Breast epithelium (tissue), 3 donors: Measurements from ENCODE around the gene ACR.

Source experiments
- POLR2A ChIP-seq: fragments of 450-650 bp; IDR thresholded peaks from one replicate; pipeline ENCODE4 v1.6.1; 2016; ENCODE audit warnings: antibody characterized with exemption, mild to moderate bottlenecking, moderate library complexity
- POLR2AphosphoS5 ChIP-seq, 3 donors: sonication (generic); formaldehyde crosslinking; IDR thresholded peaks; one replicate each; pipeline ENCODE4 v1.6.1; 2017; ENCODE audit warnings: antibody characterized with exemption in 3 of 3
- TF ChIP-seq, protein P1 (sequence below), 3 donors: fragments of 450-650 bp; IDR thresholded peaks; one replicate each; pipeline ENCODE4 v1.5.1; 2016 to 2017; ENCODE audit warnings: antibody characterized with exemption in 3 of 3, mild to moderate bottlenecking in 3 of 3, moderate library complexity in 3 of 3

DNA sequence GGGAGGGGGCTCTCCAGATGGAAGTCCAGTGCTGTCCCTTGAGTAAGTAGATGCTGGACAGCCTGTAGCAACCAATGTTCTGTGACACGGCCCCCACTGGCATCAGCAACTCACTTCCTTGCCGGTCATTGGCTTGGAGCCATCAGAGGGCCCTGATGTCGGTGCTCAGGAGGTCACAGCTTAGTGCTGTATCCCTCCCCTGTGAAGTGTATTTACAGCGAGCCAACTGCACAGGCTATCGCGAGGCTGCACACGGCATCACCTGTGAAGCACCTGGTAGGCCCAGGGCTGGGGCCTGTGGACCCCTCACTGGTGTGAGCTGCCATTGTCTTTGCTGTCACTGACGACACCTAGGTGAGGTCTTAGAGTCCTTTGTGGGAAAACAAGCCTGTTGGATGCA is 13.4 kb upstream of the ACR start:
- TF ChIP-seq POLR2AphosphoS5 (IDR thresholded peaks at IDR 0.05) (no peak), POLR2A (no peak)
- TF ChIP-seq, protein P1, sequence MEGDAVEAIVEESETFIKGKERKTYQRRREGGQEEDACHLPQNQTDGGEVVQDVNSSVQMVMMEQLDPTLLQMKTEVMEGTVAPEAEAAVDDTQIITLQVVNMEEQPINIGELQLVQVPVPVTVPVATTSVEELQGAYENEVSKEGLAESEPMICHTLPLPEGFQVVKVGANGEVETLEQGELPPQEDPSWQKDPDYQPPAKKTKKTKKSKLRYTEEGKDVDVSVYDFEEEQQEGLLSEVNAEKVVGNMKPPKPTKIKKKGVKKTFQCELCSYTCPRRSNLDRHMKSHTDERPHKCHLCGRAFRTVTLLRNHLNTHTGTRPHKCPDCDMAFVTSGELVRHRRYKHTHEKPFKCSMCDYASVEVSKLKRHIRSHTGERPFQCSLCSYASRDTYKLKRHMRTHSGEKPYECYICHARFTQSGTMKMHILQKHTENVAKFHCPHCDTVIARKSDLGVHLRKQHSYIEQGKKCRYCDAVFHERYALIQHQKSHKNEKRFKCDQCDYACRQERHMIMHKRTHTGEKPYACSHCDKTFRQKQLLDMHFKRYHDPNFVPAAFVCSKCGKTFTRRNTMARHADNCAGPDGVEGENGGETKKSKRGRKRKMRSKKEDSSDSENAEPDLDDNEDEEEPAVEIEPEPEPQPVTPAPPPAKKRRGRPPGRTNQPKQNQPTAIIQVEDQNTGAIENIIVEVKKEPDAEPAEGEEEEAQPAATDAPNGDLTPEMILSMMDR (IDR thresholded peaks at IDR 0.05), result no peak
